Measurements from ENCODE around the gene ESD. TPM values are rescaled to one million over a fixed set of nuclear protein-coding genes. Genes with fewer than 3 reads are reported as not detected.

The ESD gene
- total and polyA plus RNA-seq, 3 donors from 2014 or later: 60.3 to 95.8 (median 65.4) TPM

GRCh38 chr13:46804391-46804815 is 7.4 kb upstream of the ESD start:
- Histone ChIP-seq H3K4me1 (no peaks in the 10 kb centered on the region), H3K27me3 (no peaks in the 10 kb centered on the region), H3K36me3 (ENCODE audit: low read depth, missing control alignments) (no peaks in the 10 kb centered on the region), H3K9me3 (no peaks in the 10 kb centered on the region), H3K27ac (no peak overlapping the region), H3K4me3 (no peak overlapping the region)
- no peak for TF ChIP-seq CTCF (IDR thresholded peaks at IDR 0.05)
- WGBS, 2 donors: 98 to 100% methylated on average over 3 of the region's 3 CpGs
- DNase-seq: no peak
- intact Hi-C loops (cut with DNase I; ENCODE audit: low total_unique reads): no loop called here

- H3K4me3 ChIP-seq: no peak overlapping the region
- H3K27me3 ChIP-seq: no peaks in the 10 kb centered on the region
- H3K9me3 ChIP-seq: no peaks in the 10 kb centered on the region
- no peak overlapping the region for H3K27ac ChIP-seq
- intact Hi-C loops (cut with DNase I; ENCODE audit: low total_unique reads): no loop called here
- H3K36me3 ChIP-seq (ENCODE audit: low read depth, missing control alignments): no peaks in the 10 kb centered on the region
- no peaks in the 10 kb centered on the region for H3K4me1 ChIP-seq
- no peak for TF ChIP-seq POLR2A (IDR thresholded peaks at IDR 0.05)
- TF ChIP-seq CTCF (IDR thresholded peaks at IDR 0.05): no peak
- WGBS, 2 donors: 93% methylated on average over 5 of the region's 5 CpGs
- no peak for DNase-seq
Observed at GRCh38 chr13:46803586-46803985, 6.6 kb upstream of the ESD start.

GRCh38 chr13:46801858-46802257 is 4.9 kb upstream of the ESD start:
- Histone ChIP-seq H3K36me3 (ENCODE audit: low read depth, missing control alignments) (no peaks in the 10 kb centered on the region), H3K4me1 (peaks cover 3% of the 10 kb centered on the region), H3K4me3 (no peak overlapping the region), H3K27me3 (no peaks in the 10 kb centered on the region), H3K9me3 (no peaks in the 10 kb centered on the region), H3K27ac (no peak overlapping the region)
- intact Hi-C loops (cut with DNase I; ENCODE audit: low total_unique reads): no loop called here
- no peak for TF ChIP-seq CTCF (IDR thresholded peaks at IDR 0.05)
- TF ChIP-seq POLR2A (IDR thresholded peaks at IDR 0.05): no peak
- WGBS, 2 donors: 81 to 92% methylated on average over 1 of the region's 1 CpG
- DNase-seq: no peak

GRCh38 chr13:46799139-46799538 is 2.2 kb upstream of the ESD start:
- Histone ChIP-seq H3K4me3 (no peak overlapping the region), H3K4me1 (peaks cover 10% of the 10 kb centered on the region), H3K27ac (no peak overlapping the region), H3K9me3 (no peaks in the 10 kb centered on the region), H3K36me3 (ENCODE audit: low read depth, missing control alignments) (no peaks in the 10 kb centered on the region), H3K27me3 (no peaks in the 10 kb centered on the region)
- intact Hi-C loops (cut with DNase I; ENCODE audit: low total_unique reads): no loop called here
- DNase-seq: no peak
- TF ChIP-seq POLR2A (IDR thresholded peaks at IDR 0.05) (no peak), CTCF (IDR thresholded peaks at IDR 0.05) (no peak)
- 80 to 88% methylated on average over 4 of the region's 4 CpGs for WGBS, 2 donors

GRCh38 chr13:46797501-46798237 is 708 bp upstream of the ESD start:
- peak; percentile 21 for DNase-seq
- Histone ChIP-seq H3K4me1 (peaks cover 10% of the 10 kb centered on the region), H3K36me3 (ENCODE audit: low read depth, missing control alignments) (no peaks in the 10 kb centered on the region), H3K27ac (peak overlapping the region; percentile 95 to 96), H3K27me3 (no peaks in the 10 kb centered on the region), H3K4me3 (peak overlapping the region; percentile 85 to 96), H3K9me3 (no peaks in the 10 kb centered on the region)
- no peak for TF ChIP-seq POLR2A (IDR thresholded peaks at IDR 0.05)
- no peak for TF ChIP-seq CTCF (IDR thresholded peaks at IDR 0.05)
- intact Hi-C loops (cut with DNase I; ENCODE audit: low total_unique reads): no loop called here
- 30 to 32% methylated on average over 9 of the region's 9 CpGs for WGBS, 2 donors

Data from testis (tissue), 3 donors.